LNCAP (cell line): ENCODE measurements around the gene DISP2.
A peak's percentile ranks its signal among the peaks of the same experiment; 100 is the strongest.

Source experiments
- TF ChIP-seq, protein P1 (sequence below): fragments of 450-650 bp; IDR thresholded peaks from 2 replicates; pipeline ENCODE4 v1.5.1; 2017; ENCODE audit warnings: mild to moderate bottlenecking

DISP2 gene

GRCh38 chr15:40314723-40315276 is 43.2 kb upstream of the DISP2 start:
- TF ChIP-seq, protein P1, sequence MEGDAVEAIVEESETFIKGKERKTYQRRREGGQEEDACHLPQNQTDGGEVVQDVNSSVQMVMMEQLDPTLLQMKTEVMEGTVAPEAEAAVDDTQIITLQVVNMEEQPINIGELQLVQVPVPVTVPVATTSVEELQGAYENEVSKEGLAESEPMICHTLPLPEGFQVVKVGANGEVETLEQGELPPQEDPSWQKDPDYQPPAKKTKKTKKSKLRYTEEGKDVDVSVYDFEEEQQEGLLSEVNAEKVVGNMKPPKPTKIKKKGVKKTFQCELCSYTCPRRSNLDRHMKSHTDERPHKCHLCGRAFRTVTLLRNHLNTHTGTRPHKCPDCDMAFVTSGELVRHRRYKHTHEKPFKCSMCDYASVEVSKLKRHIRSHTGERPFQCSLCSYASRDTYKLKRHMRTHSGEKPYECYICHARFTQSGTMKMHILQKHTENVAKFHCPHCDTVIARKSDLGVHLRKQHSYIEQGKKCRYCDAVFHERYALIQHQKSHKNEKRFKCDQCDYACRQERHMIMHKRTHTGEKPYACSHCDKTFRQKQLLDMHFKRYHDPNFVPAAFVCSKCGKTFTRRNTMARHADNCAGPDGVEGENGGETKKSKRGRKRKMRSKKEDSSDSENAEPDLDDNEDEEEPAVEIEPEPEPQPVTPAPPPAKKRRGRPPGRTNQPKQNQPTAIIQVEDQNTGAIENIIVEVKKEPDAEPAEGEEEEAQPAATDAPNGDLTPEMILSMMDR, result no peak

DNA sequence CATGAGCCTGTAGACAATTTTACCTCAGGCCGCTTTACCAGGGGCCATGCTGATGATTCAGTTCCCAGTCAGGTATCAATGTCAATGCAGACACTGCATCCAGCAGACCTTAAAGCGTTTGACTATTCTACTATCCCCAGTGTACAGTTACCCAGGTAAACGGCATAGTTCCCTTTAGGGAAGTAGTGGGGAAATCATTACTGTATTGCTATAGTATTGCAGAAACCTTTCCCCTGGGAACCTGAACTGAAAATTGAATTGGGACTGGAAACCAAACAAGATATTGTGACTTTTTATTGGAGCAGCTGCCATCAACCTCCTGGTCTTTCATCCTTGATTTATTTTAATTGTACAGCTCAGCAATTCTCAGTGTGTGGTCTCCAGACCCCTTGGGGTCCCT is 41.1 kb upstream of the DISP2 start:
- TF ChIP-seq, protein P1, result no peak

GRCh38 chr15:40317580-40317979 is 40.4 kb upstream of the DISP2 start:
- TF ChIP-seq, protein P1, result no peak

DNA sequence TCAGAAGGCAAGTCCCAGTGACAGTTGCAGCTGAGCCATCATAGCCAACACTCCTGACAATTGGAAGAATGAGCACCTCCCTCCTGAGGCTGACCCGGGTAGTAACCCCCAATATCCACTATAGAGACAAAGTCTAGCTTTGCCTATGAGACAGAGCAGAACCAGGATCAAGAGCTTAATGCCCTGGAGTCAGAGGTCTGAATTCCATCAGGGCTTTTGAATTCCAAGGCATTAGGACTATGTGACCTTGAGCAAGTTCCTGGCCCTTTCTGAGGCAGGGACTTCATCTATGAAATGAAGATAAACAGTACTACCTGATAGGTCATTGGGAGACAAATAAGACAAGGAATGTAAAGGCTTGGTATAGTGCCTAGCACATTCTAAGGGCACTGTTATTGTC is 37.6 kb upstream of the DISP2 start:
- TF ChIP-seq, protein P1, result no peak

DNA sequence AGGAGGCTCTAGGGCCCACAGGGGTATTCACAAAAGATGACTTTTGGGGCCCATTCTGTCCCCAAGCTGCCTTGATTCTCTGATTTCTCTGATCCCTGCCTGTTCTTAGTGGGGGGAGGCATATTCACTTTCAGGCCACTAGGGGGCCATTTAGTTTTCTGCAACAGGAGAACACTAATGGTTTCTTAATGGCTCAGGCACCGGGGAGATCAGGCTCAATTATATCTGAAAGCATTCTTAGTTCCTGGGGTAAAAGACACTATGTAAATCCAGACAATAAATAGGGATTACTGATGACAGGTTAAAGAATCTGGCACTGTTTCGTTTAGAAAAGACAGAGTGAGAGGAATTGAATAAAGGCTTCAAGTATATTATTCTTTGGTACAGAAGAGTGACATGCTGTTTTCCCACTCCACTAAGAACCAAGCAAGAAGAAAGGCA is 37.1 kb upstream of the DISP2 start:
- TF ChIP-seq, protein P1, result peak; percentile 90

DNA sequence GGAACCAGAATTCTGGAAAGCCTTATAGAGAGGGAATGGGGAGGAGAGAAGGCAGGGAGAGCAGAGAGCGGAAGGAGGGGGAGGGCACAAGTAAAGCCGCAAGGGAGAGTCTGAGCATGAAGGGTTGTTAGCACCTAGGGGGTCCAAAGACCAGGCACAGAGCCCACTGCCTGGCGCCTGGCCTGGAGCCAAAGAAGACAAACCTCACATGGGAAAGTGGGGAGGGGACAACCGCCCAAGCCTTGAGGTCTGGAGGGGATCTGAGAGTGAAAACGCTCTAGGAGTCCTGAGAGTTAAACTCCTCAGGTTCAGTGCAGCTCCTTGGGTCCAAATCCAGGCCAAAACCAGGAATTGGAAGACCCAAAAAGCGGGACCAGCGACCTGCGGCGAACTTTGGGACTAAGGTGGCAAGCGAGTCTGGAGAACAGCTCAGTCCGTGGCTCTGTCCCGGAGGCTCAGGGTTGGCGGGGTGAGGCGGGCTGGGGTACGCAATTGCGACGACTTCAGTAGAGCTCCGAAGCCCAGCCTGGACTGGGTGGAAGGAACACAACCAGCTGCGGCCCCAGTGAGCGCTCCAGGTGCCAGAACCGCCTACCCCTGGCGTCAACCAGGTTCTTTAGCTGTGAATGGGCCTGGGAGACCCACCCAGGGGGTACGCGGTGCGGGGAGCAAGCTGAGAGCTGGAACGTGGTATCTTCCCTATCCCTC is 35.3 kb upstream of the DISP2 start:
- TF ChIP-seq, protein P1, result no peak

- TF ChIP-seq, protein P1, result peak; percentile 15; the same call in 1 of the 2 replicates
These were observed 34.6 kb upstream of the DISP2 start, which contains the start of gene INAFM2 for GRCh38 chr15:40323239-40323952. Gene INAFM2 (plus strand): TSS chr15:40323692. CDS start chr15:40324056, 364 bp downstream.
